AG04449 (cell line): Measurements from ENCODE around the gene NSUN2.

ENCODE experiments used
- CTCF ChIA-PET: fragments of 350-600 bp; formaldehyde crosslinking; extraction: SDS; loops from one replicate; lab custom pipeline; 2021; ENCODE audit warnings: antibody characterized with exemption; lab: Yijun Ruan, JAX
- POLR2A ChIA-PET: fragments of 400-600, 350-600 bp; formaldehyde crosslinking; extraction: SDS; loops from one replicate; lab custom pipeline; 2020; ENCODE audit warnings: antibody characterized with exemption, inconsistent platforms; lab: Yijun Ruan, JAX
- DNase-seq: peaks from one replicate; pipeline ENCODE4 v3.0.0-alpha.2; 2010; ENCODE audit warnings: low read depth, low spot score
- H3K4me3 ChIP-seq: 2 replicates; pipeline ENCODE4 v1.5.1; 2011; ENCODE audit warnings: low read depth, mild to moderate bottlenecking, control low read depth, low read length
- CTCF ChIP-seq: IDR thresholded peaks from one replicate; pipeline ENCODE4 v1.5.1; 2011; ENCODE audit warnings: mild to moderate bottlenecking, moderate library complexity, low read length, control low read depth, inconsistent platforms; ENCODE audit not compliant: insufficient read depth; ENCODE audit errors: missing control alignments

The NSUN2 gene

GRCh38 chr5:6593148-6594016 is 39.5 kb downstream of the NSUN2 start:
- no peak for DNase-seq
- CTCF ChIA-PET, result no interaction called here
- TF ChIP-seq CTCF, result no peak

GRCh38 chr5:6592601-6593000 is 40.2 kb downstream of the NSUN2 start:
- H3K4me3 ChIP-seq, result no peak overlapping the region
- ChIA-PET POLR2A (no interaction called here), CTCF (no interaction called here)
- no peak for TF ChIP-seq CTCF
- DNase-seq, result no peak

More at GRCh38 chr5:6593148-6594016, 39.5 kb downstream of the NSUN2 start:
- POLR2A ChIA-PET, result no interaction called here
- no peak overlapping the region for H3K4me3 ChIP-seq

GRCh38 chr5:6591671-6592288 is 41.1 kb downstream of the NSUN2 start:
- DNase-seq, result no peak
- H3K4me3 ChIP-seq, result no peak overlapping the region
- no peak for TF ChIP-seq CTCF
- CTCF ChIA-PET, result interaction anchor here (0.6 kb wide), 1 partner anchor 300 kb away, joined by 3 read pairs; no protein-coding TSS in a partner anchor
- POLR2A ChIA-PET, result interaction anchor here (0.7 kb wide), 1 partner anchor 17 kb away, joined by 3 read pairs; no protein-coding TSS in a partner anchor

- no peak for DNase-seq
- H3K4me3 ChIP-seq, result no peak overlapping the region
- ChIA-PET CTCF (no interaction called here), POLR2A (no interaction called here)
- TF ChIP-seq CTCF, result no peak
These were observed 42.3 kb downstream of the NSUN2 start for GRCh38 chr5:6590581-6590980.

GRCh38 chr5:6587171-6587570 is 45.7 kb downstream of the NSUN2 start:
- DNase-seq, result no peak
- CTCF ChIA-PET, result interaction anchor here (0.9 to 1.0 kb wide), 2 partner anchors 10 to 1090 kb away, joined by 3 read pairs; no protein-coding TSS in a partner anchor
- POLR2A ChIA-PET, result no interaction called here

More at GRCh38 chr5:6587171-6587570, 45.7 kb downstream of the NSUN2 start:
- no peak for TF ChIP-seq CTCF
- H3K4me3 ChIP-seq, result no peak overlapping the region
